Endothelial cell of umbilical vein (primary cell): ENCODE data around the gene TRMT11. TPM values are rescaled to one million over a fixed set of nuclear protein-coding genes. Genes with fewer than 3 reads are reported as not detected.

Source experiments
- BruUV-seq: library from RNA; stranded (reverse); fragments of 400-500 nt; replicated peaks from 2 replicates; lab custom pipeline; 2021; lab: Mats Ljungman, UMichigan
- CTCF ChIA-PET: fragments of 300-600, 350-600 bp; sonication (Branson Sonifier 250); formaldehyde crosslinking; loops from one replicate; lab custom pipeline; 2021; ENCODE audit warnings: antibody characterized with exemption, inconsistent platforms; lab: Charles Lee
- POLR2A ChIA-PET: fragments of 300-600, 350-600 bp; sonication (Branson Sonifier 250); formaldehyde crosslinking; loops from one replicate; lab custom pipeline; 2021; ENCODE audit warnings: antibody characterized with exemption, inconsistent platforms; lab: Charles Lee
- DNase-seq: peaks from one replicate; pipeline ENCODE4 v3.0.0-alpha.2; 2011; ENCODE audit warnings: low read depth, low spot score
- FAIRE-seq: peaks from 2 replicates; lab custom pipeline; 2011; peaks lifted over from hg19 to GRCh38; lab: Jason Lieb, UNC
- H2AFZ ChIP-seq: 2 replicates; pipeline ENCODE4 v1.6.0; 2012; ENCODE audit warnings: low read depth, low read length, control low read depth, inconsistent platforms
- H3K27ac ChIP-seq: 2 replicates; pipeline ENCODE4 v1.5.1; 2011; ENCODE audit warnings: low read depth, mild to moderate bottlenecking, control low read depth, low read length, moderate library complexity; ENCODE audit not compliant: insufficient read depth
- H3K27me3 ChIP-seq, 2 experiments: 2 replicates each; pipeline versions ENCODE4 v1.6.0 to v1.6.1; 2011; ENCODE audit warnings: low read length in 2 of 2, mixed read lengths in 1 of 2; ENCODE audit not compliant: control insufficient read depth in 2 of 2, insufficient read depth in 2 of 2
- H3K36me3 ChIP-seq, 2 experiments: 2 replicates in 1 of 2; 3 replicates in 1 of 2; pipeline ENCODE4 v1.5.1; 2011; ENCODE audit warnings: low read length in 2 of 2, mild to moderate bottlenecking in 1 of 2, moderate library complexity in 1 of 2; ENCODE audit not compliant: control insufficient read depth in 2 of 2, insufficient read depth in 2 of 2; ENCODE audit errors: extremely low read depth in 1 of 2
- H3K4me1 ChIP-seq: 3 replicates; pipeline ENCODE4 v1.5.1; 2011; ENCODE audit warnings: mild to moderate bottlenecking, low read length; ENCODE audit not compliant: control insufficient read depth, insufficient read depth; ENCODE audit errors: extremely low read depth
- H3K4me2 ChIP-seq: 2 replicates; pipeline ENCODE4 v1.6.1; 2011; ENCODE audit warnings: low read length, control low read depth, mixed read lengths; ENCODE audit not compliant: insufficient read depth
- H3K4me3 ChIP-seq, 3 experiments: fragments of 200-600 bp in 1 of 3; sonication (generic), shearing (Covaris generic) in 1 of 3; replicated peaks in 1 of 3; 2 replicates each; pipeline ENCODE4 v1.5.1; 2011 to 2016; ENCODE audit warnings: control low read depth in 3 of 3, low read length in 3 of 3, mild to moderate bottlenecking in 2 of 3, inconsistent platforms in 1 of 3, low read depth in 1 of 3, moderate library complexity in 1 of 3; ENCODE audit not compliant: insufficient read depth in 1 of 3
- H3K79me2 ChIP-seq: 2 replicates; pipeline ENCODE4 v1.6.0; 2012; ENCODE audit warnings: low read length, inconsistent platforms; ENCODE audit not compliant: control insufficient read depth, insufficient read depth
- H3K9ac ChIP-seq: replicated peaks from 2 replicates; pipeline ENCODE3; 2011; ENCODE audit warnings: low read length, control low read depth; ENCODE audit not compliant: insufficient read depth; ENCODE audit errors: extremely low read depth
- H3K9me1 ChIP-seq: replicated peaks from 3 replicates; pipeline ENCODE4 v1.6.0; 2011; ENCODE audit warnings: mild to moderate bottlenecking, low read length; ENCODE audit not compliant: control insufficient read depth, insufficient read depth; ENCODE audit errors: extremely low read depth
- H3K9me3 ChIP-seq: replicated peaks from 2 replicates; pipeline ENCODE4 v1.5.1; 2012; ENCODE audit warnings: low read length, inconsistent platforms; ENCODE audit not compliant: control insufficient read depth, insufficient read depth
- H4K20me1 ChIP-seq: replicated peaks from 2 replicates; pipeline ENCODE3; 2011; ENCODE audit warnings: mild to moderate bottlenecking, low read length; ENCODE audit not compliant: control insufficient read depth, insufficient read depth; ENCODE audit errors: extremely low read depth
- EZH2 ChIP-seq: IDR thresholded peaks from 2 replicates; pipeline ENCODE4 v1.6.1; 2012; ENCODE audit warnings: borderline replicate concordance, low read depth, mild to moderate bottlenecking, moderate library complexity, low read length, inconsistent platforms; ENCODE audit not compliant: severe bottlenecking
- FOS ChIP-seq: IDR thresholded peaks from 2 replicates; pipeline ENCODE4 v1.6.1; 2011; ENCODE audit warnings: mild to moderate bottlenecking, low read length, moderate library complexity, borderline replicate concordance; ENCODE audit not compliant: insufficient read depth
- GATA2 ChIP-seq: IDR thresholded peaks from 2 replicates; pipeline ENCODE4 v1.7.0; 2011; ENCODE audit warnings: low read depth, mild to moderate bottlenecking, moderate library complexity, mixed read lengths, low read length; ENCODE audit not compliant: insufficient read length, insufficient read depth
- JUN ChIP-seq: IDR thresholded peaks from 2 replicates; pipeline ENCODE4 v1.6.1; 2011; ENCODE audit warnings: borderline replicate concordance, low read depth; ENCODE audit not compliant: insufficient read length, insufficient read depth
- MYC ChIP-seq: IDR thresholded peaks from one replicate; pipeline ENCODE4 v1.6.1; 2011; ENCODE audit warnings: mild to moderate bottlenecking, low read depth, low read length
- POLR2A ChIP-seq: IDR thresholded peaks from 2 replicates; pipeline ENCODE4 v1.6.1; 2012; ENCODE audit warnings: low read depth, mild to moderate bottlenecking, control low read depth, low read length
- POLR2AphosphoS5 ChIP-seq: IDR thresholded peaks from 2 replicates; pipeline ENCODE4 v1.6.1; 2012; ENCODE audit warnings: low read depth, mild to moderate bottlenecking, control low read depth, low read length, moderate library complexity; ENCODE audit not compliant: insufficient read depth
- dilution Hi-C: fragments of 300-500 bp; cut with MboI; formaldehyde crosslinking; loops from one replicate; pipeline ENCODE4 v1.15.0; 2019; ENCODE audit warnings: low sequenced_read_pairs; ENCODE audit not compliant: extremely low pct_ligation_motif_present
- intact Hi-C: fragments of 100-400 bp; cut with micrococcal nuclease; formaldehyde crosslinking; loops from one replicate; pipeline ENCODE4 v1.10.0; 2022
- polyA plus RNA-seq, 4 experiments: library from polyadenylated mRNA; depleted of rRNA in 3 of 4; stranded (reverse) in 3 of 4; unstranded in 1 of 4; fragments of >200 nt; gene quantifications; 2 replicates each; pipeline versions ENCODE4 v1.2.1 to v1.2.3, GENCODE V29; 2011 to 2012; ENCODE audit warnings: missing spikeins in 1 of 4
- total RNA-seq: library from RNA; stranded (reverse); gene quantifications from 2 replicates; pipeline ENCODE4 v1.2.3, GENCODE V29; 2021
- TF ChIP-seq, protein P1 (sequence below): IDR thresholded peaks from 2 replicates; pipeline ENCODE4 v1.6.1; 2011; ENCODE audit not compliant: insufficient read depth, insufficient read length
- TF ChIP-seq, protein P2 (sequence below), 2 donors: IDR thresholded peaks; 1 replicate in 1 of 2; 2 replicates in 1 of 2; pipeline ENCODE4 v1.5.1; 2011; ENCODE audit warnings: low read length in 2 of 2, mild to moderate bottlenecking in 2 of 2, moderate library complexity in 2 of 2, control low read depth in 1 of 2, inconsistent platforms in 1 of 2, low read depth in 1 of 2; ENCODE audit not compliant: insufficient read depth in 1 of 2; ENCODE audit errors: extremely low read depth in 1 of 2

TRMT11 gene
- total and polyA plus RNA-seq, 2 donors (not counting 3 experiments of a cell fraction or from before 2014, with no cell fraction given): 5.1 to 10.7 TPM

DNA sequence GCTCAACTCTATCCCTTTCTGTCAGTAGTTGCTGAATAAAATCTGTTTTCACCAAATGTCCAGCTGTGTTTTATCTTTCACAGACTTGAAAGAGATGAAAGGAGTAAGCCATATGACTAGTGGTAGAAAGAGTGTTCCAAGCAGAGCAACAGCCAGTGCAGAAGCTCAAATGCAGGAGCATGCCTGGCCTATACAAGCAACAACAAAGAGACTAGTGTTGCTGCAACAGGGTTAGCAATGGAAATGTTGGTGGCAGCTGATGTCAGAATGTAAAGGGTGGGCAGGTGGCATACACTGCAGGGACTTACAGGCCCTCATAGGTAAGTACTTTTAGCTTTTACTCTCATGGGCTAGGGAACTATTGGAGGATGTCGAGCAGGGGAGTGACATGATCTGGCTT, 35.0 kb upstream of the TRMT11 start:
- Histone ChIP-seq H3K79me2 (no peaks in the 10 kb centered on the region), H3K4me2 (no peak overlapping the region), H3K9me1 (no peaks in the 10 kb centered on the region), H2AFZ (no peak overlapping the region), H3K27ac (no peak overlapping the region), H4K20me1 (no peaks in the 10 kb centered on the region), H3K36me3 (no peaks in the 10 kb centered on the region), H3K27me3 (no peaks in the 10 kb centered on the region), H3K4me3 (no peak overlapping the region), H3K9ac (no peak overlapping the region), H3K4me1 (peaks cover 18% of the 10 kb centered on the region), H3K9me3 (no peaks in the 10 kb centered on the region)
- FAIRE-seq (no peak), DNase-seq (no peak)
- ChIA-PET POLR2A (interaction anchor here (2.8 kb wide), 1 partner anchor 160 kb away, joined by 8 read pairs; the partner anchor contains the start of gene NCOA7), CTCF (interaction anchor here (0.9 to 8.4 kb wide), 9 partner anchors 17 to 170 kb away, joined by 3 to 123 read pairs (median 5); partner anchors contain the start of gene NCOA7)
- no TSS peak for BruUV-seq
- TF ChIP-seq, protein P1, sequence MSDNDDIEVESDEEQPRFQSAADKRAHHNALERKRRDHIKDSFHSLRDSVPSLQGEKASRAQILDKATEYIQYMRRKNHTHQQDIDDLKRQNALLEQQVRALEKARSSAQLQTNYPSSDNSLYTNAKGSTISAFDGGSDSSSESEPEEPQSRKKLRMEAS: no peak
- TF ChIP-seq FOS (no peak), GATA2 (no peak), POLR2AphosphoS5 (no peak), POLR2A (no peak), JUN (no peak), EZH2 (no peak), MYC (no peak)
- TF ChIP-seq, protein P2, sequence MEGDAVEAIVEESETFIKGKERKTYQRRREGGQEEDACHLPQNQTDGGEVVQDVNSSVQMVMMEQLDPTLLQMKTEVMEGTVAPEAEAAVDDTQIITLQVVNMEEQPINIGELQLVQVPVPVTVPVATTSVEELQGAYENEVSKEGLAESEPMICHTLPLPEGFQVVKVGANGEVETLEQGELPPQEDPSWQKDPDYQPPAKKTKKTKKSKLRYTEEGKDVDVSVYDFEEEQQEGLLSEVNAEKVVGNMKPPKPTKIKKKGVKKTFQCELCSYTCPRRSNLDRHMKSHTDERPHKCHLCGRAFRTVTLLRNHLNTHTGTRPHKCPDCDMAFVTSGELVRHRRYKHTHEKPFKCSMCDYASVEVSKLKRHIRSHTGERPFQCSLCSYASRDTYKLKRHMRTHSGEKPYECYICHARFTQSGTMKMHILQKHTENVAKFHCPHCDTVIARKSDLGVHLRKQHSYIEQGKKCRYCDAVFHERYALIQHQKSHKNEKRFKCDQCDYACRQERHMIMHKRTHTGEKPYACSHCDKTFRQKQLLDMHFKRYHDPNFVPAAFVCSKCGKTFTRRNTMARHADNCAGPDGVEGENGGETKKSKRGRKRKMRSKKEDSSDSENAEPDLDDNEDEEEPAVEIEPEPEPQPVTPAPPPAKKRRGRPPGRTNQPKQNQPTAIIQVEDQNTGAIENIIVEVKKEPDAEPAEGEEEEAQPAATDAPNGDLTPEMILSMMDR (IDR thresholded peaks at IDR 0.05; ENCODE audit: extremely low read depth in 1 of 2, insufficient read depth in 1 of 2, low read depth in 1 of 2, low read length in 2 of 2): no peak
- dilution Hi-C loops (no loop called here), intact Hi-C loops (no loop called here)
